Activated T-helper 1 cell treated with Interleukin-2 at 50 U/mL for 16 hours (primary cell): ENCODE data around the gene KATNAL2.
"Not testable (repeated sequence)": the region's sequence is repeated elsewhere in the genome, so short reads cannot be mapped to it uniquely, and the experiment has no call there.

Experiments used
- DNase-seq: peaks from one replicate; pipeline ENCODE4 v3.0.0-alpha.2; 2020; ENCODE audit warnings: low read depth

The KATNAL2 gene

DNA sequence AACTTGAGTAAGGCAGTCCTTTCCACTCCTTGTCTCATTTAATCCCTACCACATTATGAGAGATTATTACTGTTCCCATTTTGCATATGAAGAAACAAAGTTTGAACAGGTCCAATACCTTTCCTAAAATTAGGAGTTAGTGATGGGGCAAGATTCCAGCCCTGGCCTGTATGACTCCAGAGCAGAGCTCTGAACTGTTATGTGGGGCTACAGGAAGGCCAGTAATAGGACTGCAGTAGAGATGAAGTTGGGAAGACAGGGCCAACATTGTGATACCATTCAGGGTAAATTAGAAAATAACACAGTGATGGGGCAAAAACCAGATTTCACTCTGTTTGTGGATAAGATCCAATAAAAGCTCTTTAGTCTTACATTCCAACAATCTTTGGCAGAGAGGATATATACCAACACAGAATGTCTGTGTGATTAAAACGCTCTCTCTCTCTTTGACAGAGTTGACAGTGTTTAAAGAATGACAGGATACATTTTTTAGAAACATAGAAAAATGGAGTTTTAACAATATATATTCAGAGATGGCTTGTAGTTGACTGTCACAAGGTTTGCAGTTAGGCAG lies 22.7 kb downstream of the KATNAL2 start:
- DNase-seq: no peak

DNA sequence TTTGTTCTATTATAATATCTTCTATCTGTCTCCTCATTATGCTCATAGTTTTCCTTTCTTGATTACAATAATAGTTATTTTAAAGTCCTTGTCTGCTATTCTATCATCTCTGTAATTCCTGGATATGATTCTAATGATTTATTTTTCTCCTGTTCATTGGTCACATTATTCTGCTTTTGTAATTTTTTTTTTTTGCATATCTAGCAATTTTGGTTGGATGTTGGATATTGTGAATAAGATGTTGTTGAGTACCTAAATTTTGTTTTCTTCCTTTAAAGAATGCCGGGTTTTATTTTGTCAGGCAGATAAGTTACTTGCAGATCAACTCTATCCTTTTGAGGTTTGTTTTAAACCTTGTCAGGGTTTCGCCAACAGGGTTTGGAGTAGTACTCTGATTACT lies 25.2 kb downstream of the KATNAL2 start:
- DNase-seq: no peak

- no peak for DNase-seq
These were observed 29.4 kb downstream of the KATNAL2 start for GRCh38 chr18:46946656-46947282.

DNA sequence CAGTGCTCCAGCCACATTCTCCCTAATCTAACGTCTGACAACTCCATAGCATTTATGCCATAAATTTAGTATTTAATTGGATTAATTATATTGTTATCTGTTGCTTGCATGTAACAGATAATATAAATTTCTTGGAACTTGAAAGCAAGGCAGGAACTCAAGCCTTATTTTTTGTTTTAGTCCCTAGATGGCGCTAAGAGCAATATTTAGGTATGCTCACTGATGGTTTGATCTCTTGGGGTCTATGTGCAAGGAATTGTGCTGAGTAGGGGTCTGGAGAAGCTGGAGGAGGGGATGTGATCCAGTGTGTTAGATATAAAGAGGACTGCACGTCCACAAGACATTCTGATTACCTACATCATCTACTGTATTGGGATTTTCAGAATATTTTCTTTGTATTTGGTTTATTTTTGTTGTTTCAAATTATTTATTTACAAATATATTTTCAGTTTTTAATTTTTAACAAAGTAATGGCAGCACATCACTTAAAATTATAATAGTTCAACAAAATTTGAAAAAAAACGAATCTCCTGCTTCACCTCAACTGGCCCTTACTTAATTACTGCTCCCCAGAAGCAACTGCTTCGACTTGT lies 32.8 kb downstream of the KATNAL2 start:
- DNase-seq: no peak

- no peak for DNase-seq
These were observed 35.8 kb downstream of the KATNAL2 start for GRCh38 chr18:46953195-46953594.

DNA sequence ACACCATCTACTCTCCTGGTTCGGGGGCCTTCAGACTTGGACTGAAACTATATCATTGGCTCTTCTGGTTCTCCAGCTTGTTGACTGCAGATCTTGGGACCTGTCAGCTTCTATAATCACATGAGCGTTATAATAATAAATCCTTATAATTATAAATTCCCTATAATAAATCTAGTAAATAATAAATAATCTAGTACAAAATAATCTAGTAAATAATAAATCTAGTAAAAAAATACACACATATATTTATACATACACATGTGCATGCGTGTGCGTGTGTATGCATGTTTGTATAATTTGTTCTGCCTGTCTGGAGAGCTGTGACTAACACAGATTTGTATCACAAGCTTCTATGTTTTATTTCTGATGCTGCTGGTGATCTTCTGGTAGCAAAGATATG lies 40.8 kb downstream of the KATNAL2 start:
- DNase-seq: no peak

- not testable (repeated sequence) for DNase-seq
These were observed 46.5 kb downstream of the KATNAL2 start for GRCh38 chr18:46963656-46964578.

DNA sequence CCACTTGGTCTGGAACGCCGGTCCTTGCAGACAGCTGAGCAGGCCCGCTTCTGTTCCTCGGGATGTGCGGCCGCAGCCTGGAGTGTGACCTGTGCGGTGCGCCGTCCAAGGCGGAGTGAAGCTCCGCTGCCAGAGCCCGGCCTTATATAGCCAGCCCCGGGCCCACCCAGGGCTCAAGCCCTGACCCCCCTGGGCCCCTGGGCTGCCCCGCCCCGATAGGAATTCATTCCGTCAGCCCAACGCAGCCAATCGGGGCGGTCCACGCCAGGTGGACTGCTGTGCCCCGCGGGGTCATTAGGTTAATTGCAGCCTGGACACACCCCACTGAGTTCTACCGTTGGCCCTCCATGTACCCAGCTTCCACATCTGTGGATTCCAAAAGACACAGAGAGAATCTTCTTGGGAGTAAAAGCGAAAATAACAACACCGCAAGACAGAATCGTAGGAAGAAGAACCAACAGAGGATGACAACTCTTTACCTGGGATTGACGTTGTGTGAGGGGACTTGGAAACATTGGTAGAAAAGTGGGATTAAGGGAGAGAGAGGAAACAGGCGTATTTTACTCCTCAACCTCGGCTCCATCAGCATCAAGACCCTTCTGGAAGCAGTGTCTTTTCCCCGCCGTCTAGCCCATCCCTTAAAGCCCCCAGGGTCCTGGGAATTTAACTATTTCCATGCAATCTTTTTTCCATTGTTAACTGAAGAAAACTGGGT lies 47.3 kb downstream of the KATNAL2 start:
- DNase-seq: not testable (repeated sequence)

DNA sequence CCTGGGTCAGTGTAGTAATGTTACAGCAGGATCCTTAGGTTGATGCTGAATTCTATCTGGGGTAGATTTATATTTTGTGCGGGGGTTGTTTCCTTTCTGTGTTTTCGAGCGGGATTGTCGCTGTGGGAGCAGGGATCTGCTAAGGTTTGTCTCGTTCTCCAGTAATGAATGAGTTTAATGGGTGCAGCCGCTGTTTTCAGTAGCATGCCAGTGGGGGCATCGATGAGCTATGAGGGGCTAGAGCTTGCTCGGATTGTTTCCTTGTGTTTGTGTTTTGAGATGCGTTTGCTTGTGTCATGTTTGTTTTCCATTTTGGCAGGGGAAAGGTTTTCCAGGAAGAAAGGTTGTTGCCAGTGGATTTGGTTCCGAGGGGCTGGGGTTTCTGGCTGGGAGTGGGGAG lies 48.9 kb downstream of the KATNAL2 start:
- DNase-seq: not testable (repeated sequence)

- DNase-seq: not testable (repeated sequence)
These were observed 52.1 kb downstream of the KATNAL2 start for GRCh38 chr18:46969551-46969950.

DNA sequence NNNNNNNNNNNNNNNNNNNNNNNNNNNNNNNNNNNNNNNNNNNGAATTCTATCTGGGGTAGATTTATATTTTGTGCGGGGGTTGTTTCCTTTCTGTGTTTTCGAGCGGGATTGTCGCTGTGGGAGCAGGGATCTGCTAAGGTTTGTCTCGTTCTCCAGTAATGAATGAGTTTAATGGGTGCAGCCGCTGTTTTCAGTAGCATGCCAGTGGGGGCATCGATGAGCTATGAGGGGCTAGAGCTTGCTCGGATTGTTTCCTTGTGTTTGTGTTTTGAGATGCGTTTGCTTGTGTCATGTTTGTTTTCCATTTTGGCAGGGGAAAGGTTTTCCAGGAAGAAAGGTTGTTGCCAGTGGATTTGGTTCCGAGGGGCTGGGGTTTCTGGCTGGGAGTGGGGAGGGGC lies 102.5 kb downstream of the KATNAL2 start:
- DNase-seq: not testable (repeated sequence)

- not testable (repeated sequence) for DNase-seq
These were observed 103.4 kb downstream of the KATNAL2 start for GRCh38 chr18:47020757-47021156.

DNA sequence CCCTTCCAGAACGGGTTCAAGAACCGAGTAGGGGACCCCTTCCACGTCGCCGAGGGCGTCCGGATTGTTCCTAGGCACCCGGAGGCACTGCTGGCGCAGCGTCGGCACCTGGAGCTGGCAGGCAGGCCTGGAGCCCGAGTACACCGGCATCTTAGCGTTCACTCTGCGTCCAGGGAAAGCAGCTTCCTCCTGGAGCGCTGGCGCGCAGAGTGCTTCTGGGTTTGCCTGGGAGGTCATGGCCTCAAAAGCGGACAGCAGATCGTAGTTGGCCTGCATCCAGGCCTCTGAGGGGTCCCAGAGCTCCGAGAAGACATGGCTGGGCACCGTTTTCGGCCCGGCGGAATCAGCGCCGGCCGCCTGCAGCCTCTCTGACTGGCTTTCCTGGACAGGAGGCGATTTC lies 105.4 kb downstream of the KATNAL2 start:
- not testable (repeated sequence) for DNase-seq

- DNase-seq: not testable (repeated sequence)
These were observed 106.5 kb downstream of the KATNAL2 start for GRCh38 chr18:47023769-47024465.

DNA sequence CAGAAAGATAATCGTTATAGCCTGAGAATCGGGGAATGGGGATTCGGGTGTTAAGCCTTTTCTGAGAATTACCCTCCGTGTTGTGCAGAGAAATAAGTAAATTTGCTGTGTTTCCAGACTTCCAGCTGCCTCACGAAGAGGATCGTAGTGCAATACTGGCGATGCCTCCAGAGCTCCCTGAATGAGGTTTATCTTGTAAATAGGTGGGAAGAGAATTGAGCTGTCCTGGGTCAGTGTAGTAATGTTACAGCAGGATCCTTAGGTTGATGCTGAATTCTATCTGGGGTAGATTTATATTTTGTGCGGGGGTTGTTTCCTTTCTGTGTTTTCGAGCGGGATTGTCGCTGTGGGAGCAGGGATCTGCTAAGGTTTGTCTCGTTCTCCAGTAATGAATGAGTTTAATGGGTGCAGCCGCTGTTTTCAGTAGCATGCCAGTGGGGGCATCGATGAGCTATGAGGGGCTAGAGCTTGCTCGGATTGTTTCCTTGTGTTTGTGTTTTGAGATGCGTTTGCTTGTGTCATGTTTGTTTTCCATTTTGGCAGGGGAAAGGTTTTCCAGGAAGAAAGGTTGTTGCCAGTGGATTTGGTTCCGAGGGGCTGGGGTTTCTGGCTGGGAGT lies 108.3 kb downstream of the KATNAL2 start:
- DNase-seq: not testable (repeated sequence)

DNA sequence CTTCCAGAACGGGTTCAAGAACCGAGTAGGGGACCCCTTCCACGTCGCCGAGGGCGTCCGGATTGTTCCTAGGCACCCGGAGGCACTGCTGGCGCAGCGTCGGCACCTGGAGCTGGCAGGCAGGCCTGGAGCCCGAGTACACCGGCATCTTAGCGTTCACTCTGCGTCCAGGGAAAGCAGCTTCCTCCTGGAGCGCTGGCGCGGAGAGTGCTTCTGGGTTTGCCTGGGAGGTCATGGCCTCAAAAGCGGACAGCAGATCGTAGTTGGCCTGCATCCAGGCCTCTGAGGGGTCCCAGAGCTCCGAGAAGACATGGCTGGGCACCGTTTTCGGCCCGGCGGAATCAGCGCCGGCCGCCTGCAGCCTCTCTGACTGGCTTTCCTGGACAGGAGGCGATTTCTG lies 111.3 kb downstream of the KATNAL2 start:
- not testable (repeated sequence) for DNase-seq

DNA sequence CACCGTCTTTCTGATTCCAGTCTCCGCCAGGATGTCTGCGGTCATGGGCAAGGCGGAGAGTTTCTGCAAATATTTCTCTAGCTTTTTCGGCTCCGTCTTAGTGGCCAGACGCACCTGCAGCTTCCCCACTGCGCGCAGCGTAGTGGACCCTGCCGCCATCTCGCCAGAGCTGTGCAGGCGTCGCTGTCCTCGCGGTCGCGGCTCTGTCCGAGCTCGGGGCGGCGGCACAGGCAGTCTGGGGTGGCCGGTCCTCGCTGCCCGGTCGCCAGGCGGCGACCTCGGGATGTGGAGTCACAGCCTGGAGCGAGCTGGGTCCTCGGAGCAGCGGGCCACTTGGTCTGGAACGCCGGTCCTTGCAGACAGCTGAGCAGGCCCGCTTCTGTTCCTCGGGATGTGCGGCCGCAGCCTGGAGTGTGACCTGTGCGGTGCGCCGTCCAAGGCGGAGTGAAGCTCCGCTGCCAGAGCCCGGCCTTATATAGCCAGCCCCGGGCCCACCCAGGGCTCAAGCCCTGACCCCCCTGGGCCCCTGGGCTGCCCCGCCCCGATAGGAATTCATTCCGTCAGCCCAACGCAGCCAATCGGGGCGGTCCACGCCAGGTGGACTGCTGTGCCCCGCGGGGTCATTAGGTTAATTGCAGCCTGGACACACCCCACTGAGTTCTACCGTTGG lies 112.4 kb downstream of the KATNAL2 start:
- DNase-seq: not testable (repeated sequence)

DNA sequence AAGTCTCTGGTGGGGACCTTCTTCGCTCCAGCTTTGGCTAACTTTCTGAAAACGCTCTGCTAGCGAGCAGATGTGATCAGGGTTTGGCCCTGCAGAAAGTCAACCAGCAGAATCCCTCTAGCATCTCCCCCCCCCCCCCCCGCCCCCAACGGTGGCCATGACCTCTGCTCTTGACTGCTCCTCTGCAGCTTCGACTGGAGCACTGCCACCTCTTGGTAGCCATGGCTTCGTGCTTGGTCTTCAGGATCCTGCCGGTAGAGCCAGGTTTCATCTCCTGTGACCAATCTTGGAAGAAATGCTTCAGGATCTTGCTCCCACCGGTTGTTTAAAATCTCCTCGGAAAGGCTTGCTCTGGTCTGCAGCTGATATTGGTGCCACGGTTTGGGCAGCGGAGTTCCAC lies 113.5 kb downstream of the KATNAL2 start:
- DNase-seq: not testable (repeated sequence)

- no peak for DNase-seq
These were observed 115.5 kb downstream of the KATNAL2 start for GRCh38 chr18:47032945-47033344.

DNA sequence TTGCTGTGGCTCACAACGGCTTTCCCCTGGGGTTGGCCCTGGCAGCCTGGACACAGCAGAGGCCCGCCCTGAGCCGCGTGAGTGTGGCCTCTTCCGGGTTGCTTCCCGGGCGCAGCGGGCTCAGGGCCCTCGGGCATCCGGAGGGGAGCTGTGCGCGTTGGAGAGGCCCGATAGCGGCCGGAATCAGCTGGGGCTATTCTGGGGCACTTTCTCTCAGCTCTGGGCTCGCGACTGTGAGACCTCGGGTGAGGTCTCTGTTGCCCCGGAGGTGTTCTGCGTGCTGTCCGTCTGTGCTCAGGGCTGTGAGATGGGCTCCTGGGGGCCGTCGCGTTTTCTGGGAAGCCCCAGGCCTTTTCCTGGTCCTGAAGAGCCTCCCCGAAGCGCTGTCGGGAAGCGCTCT lies 117.2 kb downstream of the KATNAL2 start:
- not testable (repeated sequence) for DNase-seq
